ENCODE data around the gene DNAH10.

DNAH10 gene

DNA sequence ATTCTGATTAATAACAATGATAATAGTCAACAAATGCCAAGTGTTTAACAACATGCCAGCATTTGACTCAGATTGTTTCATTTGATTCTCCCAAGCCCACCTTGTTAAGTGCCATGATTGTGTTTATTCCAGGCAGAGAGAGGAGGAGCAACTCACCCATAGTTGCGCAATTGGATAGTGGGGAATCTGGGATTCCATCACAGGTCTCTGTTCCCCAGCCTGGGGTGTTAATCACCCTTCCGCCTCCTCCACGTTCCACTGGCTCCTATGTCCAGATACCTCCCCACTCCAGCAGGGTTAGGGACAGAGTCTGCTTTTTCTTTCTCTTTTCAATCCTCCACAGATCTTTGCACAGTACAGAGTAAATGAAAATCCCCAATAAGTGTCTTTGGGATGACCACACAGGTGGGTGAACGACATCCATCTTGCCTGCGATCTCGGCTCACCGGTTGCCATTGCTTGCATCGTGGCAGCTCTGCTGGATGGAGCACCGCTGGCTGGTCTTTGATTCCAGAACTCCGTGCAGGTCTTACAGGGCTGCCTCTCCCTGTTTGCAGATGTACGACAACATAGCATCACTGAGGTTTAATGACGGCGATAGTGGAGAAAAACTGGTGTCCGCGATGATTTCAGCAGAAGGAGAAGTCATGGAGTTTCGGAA is 78.8 kb downstream of the DNAH10 start:
- no peak for DNase-seq (ENCODE audit: low read depth in 2 of 2)

DNA sequence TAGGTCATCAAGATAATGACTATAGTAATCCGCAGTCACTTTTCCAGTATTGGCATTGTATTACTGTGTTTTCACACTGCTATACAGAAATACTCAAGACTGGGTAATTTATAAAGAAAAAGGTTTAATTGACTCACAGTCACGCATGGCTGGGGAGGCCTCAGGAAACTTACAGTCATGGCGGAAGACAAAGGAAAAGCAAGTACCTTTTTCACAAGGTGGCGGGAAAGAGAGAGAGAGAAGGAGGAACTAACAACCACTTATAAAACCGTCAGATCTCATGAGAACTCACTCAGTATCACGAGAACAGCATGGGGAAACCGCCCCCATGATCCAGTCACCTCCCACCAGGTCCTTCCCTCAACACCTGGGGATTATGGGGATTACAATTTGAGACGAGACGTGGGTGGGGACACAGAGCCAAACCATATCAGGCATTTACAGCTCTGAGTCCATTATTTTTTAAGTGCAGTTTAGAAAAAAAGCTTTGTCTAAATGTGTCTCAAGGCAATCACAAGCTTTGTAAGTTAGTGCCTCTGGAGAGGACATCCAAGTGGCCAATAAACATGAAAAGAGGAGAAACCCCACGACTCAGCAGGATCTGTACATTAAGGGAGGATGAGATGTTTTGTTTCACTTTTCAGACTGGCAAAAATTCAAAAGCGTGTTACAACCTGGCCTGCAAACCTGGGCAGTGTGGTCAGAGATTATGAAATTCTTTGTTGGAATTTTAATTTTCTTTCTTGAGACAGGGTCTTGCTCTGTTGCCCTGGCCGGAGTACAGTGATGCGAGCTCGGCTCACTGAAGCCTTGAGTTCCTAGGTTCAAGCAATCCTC is 82.0 kb downstream of the DNAH10 start:
- no peak for DNase-seq (ENCODE audit: low read depth in 2 of 2)

DNA sequence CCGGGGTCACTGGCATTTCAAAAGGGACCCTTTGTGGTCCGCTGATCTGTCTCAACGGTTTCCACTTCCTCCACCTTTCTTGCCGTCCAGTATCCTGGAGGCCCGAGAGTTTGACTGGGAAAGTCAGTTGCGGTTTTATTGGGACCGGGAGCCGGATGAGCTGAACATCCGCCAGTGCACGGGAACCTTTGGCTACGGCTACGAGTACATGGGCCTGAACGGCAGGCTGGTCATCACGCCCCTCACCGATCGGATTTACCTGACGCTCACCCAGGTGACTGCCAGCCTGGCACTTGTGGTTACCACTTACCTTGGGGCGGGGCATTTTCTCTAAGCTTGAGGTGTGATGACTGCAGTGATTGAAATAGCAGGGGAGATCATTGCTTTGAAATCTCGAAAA is 83.8 kb downstream of the DNAH10 start:
- no peak for DNase-seq (ENCODE audit: low read depth in 2 of 2)

DNA sequence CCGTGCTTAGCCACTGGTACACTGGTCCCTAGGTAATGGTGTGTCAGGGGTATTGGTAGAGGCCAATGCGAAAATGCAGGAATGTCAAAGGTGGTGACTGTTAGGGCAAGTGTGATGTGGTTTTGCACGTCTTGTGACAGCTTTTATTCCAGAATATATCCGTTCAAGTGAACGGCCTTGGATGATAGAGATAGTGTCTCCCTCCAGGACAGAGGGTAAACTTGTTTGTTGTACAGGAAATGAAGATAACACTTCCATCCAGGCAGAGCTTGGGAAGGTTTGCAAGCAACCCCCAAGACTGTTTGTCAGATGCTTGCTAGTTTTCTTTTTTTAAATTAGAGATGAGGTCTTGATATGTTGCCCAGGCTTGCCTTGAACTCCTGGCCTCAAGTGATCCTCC is 84.2 kb downstream of the DNAH10 start:
- no peak for DNase-seq (ENCODE audit: low read depth in 2 of 2)

DNA sequence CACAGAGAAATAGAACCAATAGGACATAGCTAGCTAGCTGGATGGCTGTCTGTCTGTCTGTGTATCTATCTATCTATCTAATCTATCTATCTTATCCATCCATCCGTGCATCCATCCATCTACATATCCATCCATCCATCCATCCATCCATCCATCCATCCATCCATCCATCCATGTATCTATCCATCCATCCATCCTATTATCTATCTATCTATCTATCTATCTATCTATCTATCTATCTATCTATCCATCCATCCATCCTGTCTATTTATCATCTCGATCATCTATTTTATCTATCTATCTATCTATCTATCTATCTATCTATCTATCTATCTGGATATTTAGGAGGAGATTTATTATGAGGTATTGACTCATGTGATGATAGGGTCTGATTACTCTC is 84.9 kb downstream of the DNAH10 start:
- DNase-seq (ENCODE audit: low read depth in 2 of 2): no peak

DNA sequence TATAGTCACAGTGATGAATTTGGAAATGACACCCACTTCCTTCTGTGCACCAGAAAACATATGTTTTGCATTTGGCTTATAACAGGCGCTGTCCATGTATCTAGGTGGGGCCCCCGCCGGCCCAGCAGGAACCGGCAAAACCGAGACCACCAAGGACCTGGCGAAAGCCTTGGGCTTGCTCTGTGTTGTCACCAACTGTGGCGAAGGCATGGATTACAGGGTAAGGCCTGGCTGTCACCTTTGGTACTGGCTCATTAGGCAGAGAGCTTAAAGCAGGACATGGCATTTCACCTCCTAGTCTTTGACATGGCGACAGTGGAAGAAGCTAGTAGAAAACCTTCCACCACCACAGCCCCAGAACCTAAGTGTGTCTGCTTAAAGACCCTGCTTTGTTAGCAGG is 85.8 kb downstream of the DNAH10 start:
- no peak for DNase-seq (ENCODE audit: low read depth in 2 of 2)

DNA sequence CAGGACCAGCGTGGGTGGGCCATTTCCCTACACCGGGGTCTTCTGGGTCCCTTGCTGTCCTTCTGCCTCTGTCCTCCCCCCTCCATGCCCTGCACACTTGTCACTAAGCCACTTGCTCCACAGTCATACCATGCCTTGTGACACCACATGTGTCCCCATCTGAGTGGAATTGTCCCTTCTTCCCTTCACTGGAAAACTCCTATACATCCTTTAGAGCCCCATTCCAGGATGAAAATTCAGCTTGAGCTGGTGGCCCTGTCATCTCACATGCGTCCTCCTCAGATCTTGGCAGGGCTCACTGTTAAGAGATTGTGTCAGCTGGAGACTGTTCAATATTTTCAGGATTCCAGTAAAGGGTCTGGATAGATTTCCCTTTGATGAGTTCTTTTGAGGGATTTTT is 87.4 kb downstream of the DNAH10 start:
- no peak for DNase-seq (ENCODE audit: low read depth in 2 of 2)

DNA sequence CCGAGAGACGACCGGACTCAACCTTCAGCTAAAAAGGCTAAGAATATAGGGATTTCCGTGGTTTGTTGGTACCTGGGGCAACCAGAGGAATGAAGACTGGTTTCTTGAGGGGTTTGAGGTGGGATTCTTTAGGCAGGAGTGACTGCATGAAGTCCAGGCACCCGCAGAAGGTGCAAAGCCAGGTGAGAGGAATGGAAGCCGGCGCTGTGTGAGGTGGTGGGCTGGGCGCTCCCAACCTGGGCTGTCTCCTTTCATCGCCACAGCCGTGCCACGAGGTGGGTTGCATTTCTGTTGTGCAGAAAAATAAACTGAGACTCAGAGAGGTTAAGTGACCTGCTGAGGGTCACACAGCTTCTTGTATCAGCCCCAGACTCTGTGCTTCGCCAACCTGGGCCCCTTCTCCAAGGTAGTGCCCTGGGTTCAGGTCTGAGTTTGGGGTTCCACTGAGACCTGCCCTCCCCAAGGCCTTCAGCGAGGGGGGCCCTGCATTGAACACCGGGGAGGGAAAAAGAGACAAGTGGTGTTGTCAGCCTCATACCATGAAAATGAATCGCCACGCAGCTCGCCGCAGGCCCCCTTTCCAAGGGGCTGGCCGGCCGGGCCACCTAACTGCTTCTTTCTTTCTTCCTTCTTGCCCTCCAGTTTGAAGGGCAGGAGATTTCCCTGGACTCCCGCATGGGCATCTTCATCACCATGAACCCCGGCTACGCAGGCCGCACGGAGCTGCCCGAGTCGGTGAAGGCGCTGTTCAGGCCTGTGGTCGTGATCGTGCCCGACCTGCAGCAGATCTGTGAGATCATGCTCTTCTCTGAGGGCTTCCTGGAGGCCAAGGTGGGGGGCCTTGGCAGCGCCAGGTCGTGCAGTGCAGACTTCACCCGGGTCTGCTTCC is 88.4 kb downstream of the DNAH10 start:
- DNase-seq (ENCODE audit: low read depth in 2 of 2): no peak

DNA sequence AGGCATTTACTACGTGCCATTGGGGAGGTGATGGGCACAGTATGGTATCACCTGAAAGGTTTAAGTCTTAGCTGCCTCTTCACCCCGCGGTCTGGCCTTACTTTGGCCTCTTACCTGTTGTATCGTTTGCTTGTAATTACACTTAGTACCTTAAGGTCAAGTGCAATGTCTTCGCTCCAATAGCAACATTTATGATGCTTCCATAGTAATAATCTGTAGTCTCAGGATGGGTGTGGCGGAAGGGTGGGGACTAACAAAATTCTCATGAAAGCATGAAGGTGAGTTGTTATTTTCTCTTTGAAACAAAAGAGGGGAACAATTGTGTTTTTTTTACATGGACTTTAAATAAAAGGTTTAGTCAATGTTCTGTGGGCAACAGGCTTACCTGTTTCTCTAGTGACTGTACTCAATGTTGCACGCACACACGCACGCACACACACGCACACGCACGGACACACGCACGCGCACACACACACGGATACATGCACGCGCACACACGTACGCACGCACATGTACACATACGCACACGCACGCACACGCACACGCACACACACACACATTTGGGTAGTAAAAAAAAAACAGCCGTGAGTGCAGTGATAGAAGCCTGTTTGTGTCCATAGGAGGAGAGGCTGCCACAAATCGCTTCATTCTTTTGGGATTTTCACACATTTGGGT is 91.4 kb downstream of the DNAH10 start:
- DNase-seq (ENCODE audit: low read depth in 2 of 2): no peak

DNA sequence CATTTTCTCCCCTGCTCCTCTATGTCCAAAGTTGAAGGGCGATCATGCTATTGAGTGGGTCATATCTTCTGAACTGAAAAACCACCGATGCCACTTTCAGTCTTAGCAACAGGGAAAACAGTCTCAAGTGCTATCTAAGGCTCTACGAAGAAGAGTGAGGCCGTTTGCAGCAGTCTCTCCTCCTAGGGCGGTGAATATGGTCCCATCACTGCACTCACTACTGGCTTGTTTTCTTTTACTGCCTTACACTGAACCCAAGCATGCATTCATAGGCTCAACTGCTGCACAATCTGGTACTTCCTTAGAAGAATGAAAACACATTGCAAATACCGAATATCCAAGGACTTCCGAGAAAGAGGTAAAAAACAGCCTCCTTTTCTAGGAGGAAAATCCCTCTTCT is 92.1 kb downstream of the DNAH10 start:
- no peak for DNase-seq (ENCODE audit: low read depth in 2 of 2)

DNA sequence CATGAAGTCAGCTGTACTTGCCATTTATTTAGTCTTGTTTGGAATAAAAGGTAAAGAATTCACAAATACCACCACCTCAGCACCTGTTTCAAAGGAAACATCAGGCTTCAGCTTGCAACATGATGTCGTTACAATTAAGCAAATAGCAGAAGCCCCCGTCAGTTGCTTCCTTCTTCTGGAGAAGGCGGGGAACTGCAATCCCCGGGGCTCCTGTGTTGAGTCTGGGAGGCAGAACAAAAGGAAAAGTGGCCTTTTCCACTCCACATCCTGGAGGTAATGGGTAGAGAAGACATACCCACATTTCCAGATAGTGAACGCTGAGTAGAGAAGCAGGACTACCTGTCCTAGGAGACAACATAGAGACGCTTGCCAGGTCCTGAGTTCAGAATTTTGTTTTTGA is 92.8 kb downstream of the DNAH10 start:
- DNase-seq (ENCODE audit: low read depth in 2 of 2): no peak

DNA sequence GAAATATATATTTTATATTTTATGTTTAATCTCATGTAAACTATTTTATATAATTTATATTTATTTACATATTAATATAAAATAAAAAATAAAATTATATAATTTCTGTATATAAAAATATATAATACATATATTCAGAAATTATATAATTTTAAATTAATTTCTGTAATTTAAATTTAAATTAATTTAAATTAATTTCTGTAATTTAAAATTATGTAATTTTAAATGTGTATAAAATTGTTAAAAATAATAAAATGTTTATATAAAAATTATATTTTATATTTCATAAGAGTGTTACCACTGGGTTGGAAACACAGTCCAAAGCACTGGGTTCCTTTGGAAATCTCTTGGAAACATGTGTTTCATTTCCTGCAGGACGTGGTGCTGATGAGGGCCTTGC is 94.6 kb downstream of the DNAH10 start:
- DNase-seq (ENCODE audit: low read depth in 2 of 2): no peak

DNA sequence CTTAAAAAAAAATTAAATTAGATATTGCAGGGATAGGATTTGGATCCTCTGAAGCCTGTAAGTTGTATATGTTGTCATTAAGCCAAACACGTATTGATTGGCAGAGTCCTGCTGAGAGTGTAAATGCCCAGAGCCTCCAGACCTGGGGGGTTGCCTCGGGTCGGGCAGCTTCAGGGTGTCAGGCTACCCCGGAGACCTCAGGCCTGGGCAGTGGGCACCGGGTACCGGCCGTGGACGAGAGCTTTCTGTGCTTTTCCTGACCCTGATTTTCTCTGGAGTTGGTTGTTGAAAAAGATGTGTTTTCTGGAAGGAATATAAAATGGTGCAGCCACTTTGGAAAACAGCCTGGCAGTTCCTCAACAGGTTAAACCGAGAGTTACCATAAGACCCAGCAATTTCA is 96.1 kb downstream of the DNAH10 start:
- no peak for DNase-seq (ENCODE audit: low read depth in 2 of 2)

DNA sequence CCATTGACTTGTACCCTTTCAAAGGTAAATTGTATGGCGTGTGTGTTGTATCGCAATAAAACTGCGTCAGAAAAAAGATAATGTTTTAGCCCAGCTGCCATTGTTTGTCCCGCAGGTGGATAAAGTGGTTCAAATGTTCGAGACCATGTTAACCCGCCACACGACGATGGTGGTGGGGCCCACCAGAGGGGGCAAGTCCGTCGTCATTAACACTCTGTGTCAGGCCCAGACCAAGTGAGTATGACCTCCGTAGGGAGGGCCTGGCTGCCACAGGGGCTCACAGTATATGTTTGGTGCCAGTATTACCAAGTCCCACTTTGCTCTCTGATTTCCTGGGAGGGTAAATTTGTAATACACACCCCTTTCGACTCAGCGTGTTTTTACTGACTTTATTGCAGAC is 96.9 kb downstream of the DNAH10 start:
- no peak for DNase-seq (ENCODE audit: low read depth in 2 of 2)

DNA sequence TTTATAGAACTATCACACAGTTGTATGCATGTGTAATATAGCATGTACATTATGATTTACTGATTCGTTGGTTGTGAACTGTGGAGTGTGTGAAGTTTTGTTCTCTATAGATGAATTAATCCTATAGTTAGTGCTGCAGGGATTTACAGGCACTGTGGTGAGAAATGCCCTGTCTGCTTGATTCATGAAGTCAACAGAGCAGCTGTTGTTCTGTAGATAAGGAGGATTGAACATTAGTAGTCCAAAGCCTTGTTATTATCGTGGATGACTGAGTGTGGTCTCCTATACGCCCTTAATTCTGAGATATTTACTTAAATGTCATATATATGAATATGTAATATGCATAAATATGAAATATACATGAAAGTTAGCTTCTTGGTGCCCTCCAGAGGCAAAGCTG is 98.3 kb downstream of the DNAH10 start:
- no peak for DNase-seq (ENCODE audit: low read depth in 2 of 2)

DNA sequence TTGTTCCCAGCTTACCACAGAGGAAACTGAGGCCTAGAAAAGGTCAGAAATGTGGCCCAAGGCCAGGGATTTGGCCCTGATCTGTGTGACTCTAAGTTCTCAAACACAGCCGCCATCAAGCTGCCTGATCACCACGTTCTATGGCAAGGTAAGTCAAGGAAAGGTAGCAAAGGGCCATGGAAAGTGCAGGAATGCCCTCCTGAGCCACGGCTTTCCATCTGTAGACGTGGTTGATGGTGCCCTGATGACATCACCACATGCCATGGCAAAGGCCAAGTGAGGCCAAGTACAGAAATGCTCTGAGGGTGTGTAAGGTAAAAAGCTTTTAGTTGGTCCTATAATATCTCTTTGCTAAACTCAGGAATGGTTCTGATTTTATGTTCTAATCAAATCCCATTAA is 99.3 kb downstream of the DNAH10 start:
- DNase-seq (ENCODE audit: low read depth in 2 of 2): no peak

DNA sequence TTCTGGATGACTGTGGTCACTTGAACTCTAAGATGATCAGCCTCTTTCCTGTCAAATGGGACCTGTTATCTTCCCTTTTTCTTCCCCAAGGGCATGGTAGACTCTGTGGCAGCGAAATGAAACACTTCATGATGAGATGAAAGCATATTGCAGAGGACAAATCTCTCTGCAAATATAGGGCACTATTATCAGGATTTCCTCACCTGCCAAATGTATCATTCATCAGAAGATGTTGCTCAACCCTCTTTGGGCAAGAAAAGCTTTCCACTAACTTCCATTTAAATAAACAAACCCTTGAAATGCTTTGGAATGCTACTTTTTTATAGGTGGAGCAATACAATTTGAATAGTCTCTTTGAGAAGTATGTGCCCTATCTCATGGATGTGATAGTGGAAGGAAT is 105.0 kb downstream of the DNAH10 start:
- no peak for DNase-seq (ENCODE audit: low read depth in 2 of 2)

DNA sequence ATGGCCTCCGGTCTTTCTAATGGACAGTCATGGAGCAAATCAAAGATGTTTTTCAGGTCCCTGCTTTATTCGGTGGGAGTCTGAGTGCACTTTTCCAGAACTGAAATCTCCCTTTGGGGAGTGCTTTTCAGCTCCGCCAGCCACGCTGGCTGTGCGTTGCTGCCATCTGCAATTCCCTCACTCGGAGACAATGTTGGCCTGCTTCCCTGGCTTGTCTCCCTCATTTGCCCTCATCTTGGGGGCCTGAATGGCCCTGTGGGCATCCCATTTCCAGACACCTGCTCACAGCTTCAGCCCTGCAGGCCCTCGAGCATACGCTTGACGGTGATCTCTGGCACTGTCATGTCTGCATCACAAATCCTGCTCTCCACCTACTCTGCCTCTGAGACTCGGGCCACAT is 106.7 kb downstream of the DNAH10 start:
- DNase-seq (ENCODE audit: low read depth in 2 of 2): no peak

DNA sequence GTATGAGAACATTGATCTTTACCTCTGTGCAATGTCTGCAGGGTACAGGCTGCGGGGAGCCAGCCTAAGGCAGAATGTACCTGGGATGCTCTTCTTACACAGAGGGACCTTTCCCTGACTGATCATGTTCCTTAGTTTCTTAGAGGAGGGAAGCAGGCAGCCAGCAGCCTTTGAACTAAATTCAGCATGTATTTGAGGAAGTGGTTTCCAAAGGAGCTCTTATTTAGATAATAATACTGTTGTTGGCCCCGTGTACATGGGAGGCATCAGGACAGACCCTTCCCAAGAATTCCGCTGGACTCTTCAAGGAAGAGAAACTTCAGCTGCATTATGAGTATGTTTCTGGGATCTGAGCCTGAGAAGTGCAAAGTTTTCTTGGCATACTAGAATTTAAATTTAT is 111.7 kb downstream of the DNAH10 start:
- no peak for DNase-seq (ENCODE audit: low read depth in 2 of 2)

DNA sequence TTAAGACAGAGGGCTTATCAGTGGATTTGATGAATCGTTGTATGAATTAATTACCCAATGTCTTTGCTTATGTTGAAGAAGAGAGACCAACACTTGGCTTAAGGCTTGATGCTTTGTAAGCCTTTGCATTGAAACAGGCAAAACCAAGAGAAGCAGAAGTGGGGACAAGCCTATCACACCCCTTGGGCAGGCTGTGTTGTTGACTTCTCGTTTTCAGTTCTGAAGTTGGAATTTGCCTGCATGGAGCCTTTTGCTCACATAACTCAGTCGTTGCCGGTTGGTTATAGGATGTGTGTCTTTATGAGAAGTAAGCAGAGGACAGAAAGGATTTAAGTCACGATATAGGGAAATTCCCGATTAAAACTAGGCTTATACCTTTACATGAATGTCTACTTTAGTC is 115.9 kb downstream of the DNAH10 start:
- DNase-seq (ENCODE audit: low read depth in 2 of 2): no peak

DNA sequence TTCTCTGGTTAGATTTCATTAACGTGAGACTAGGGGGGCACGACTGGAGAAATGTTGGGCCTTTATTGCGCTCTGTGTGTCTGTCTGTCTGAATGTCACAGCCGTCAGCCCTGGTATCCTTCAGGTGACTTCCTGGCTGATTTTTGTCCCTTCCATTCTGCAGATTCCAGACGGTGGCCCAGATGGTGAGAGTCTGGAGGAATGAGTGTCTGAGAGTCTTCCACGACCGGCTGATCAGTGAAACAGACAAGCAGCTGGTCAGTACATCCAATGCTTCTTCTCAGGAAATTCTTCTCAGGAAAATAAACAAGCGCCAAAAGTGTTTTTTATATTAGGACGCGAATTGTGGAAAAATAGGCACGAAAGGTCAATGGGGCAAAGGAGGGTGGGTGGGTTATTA is 117.0 kb downstream of the DNAH10 start:
- DNase-seq (ENCODE audit: low read depth in 2 of 2): no peak

DNA sequence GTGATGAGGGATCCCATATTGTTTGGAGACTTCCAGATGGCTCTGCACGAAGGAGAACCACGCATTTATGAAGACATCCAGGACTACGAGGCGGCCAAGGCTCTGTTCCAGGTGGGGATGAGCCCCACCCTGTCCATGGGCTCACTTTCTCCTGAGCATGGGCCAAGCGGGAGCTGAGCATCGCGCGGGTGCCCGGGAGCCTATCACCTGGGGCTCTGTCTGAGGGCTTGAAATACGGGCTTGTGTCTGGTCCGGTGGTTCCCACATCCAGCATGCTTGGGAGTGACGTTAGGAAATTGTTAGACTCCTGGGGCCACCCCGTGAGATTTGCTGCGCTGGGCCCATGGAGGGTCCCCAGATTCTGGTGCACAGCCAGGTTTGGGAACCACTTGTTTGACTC is 117.6 kb downstream of the DNAH10 start:
- no peak for DNase-seq (ENCODE audit: low read depth in 2 of 2)
